ENCODE results near the gene SYT12. TPM values are rescaled to one million over a fixed set of nuclear protein-coding genes. Genes with fewer than 3 reads are reported as not detected.

SYT12 gene
- total and polyA plus RNA-seq, 9 of the 15 experiments (the other 6 are each of a cell fraction or from before 2014, with no cell fraction given): 0.03 to 0.11 (median 0.03) TPM; not detected in 4

DNA sequence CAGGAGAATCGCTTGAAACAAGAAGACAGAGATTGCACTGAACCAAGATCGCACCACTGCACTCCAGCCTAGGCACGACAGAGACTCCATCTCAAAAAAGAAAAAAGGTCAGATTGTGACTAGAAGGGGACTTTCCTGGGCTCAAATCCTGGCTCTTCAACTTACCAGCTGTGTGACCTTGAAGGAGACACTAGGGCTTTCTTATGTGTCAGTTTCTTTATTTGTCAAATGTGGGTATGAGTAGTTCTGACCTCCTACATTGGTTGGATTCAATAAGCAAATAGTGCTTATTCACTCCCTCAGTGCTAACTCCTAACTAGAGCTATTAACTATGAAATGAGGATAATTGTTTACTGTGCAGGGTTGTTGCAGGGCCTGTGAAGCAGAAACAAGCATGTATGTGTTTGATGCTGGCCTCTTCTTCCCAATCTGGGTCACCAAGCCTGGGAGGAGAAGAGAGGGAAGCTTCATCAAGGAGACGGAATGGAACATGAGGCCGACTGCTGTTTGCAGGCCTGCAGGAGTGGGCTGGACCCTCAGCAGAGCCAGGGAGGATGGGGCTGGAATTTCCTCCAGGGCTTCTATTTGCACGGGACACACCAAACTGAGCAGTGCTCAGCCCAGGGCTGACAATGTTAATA, 56.3 kb downstream of the SYT12 start:
- no TSS peak for BruUV-seq (replicated peaks)
- ChIA-PET POLR2A (interaction anchor here (0.6 to 0.8 kb wide), 2 partner anchors 25 to 174 kb away, joined by 3 to 4 read pairs; no protein-coding TSS in a partner anchor), CTCF (ENCODE audit: low intra/inter-chr PET ratio) (no interaction called here)
- in situ Hi-C loops (cut with MboI) (no loop called here), intact Hi-C loops (cut with micrococcal nuclease) (no loop called here)
- no peak overlapping the region for H2AFZ ChIP-seq (ENCODE audit: low read depth, low read length)
- FAIRE-seq: no peak
- 48% methylated on average over 6 of the region's 6 CpGs for WGBS (ENCODE audit: insufficient coverage, low coverage, missing lambda C conversion rate)
- no peaks in the 10 kb centered on the region for H4K20me1 ChIP-seq (replicated peaks; ENCODE audit: control insufficient read depth, insufficient read depth, low read length)
- no peak overlapping the region for H3K27ac ChIP-seq (ENCODE audit: extremely low read depth, low read depth, low read length)
- H3K27me3 ChIP-seq (ENCODE audit: control insufficient read depth in 2 of 2, insufficient read depth in 2 of 2, low read length in 2 of 2): no peaks in the 10 kb centered on the region
- TF ChIP-seq, protein P1, sequence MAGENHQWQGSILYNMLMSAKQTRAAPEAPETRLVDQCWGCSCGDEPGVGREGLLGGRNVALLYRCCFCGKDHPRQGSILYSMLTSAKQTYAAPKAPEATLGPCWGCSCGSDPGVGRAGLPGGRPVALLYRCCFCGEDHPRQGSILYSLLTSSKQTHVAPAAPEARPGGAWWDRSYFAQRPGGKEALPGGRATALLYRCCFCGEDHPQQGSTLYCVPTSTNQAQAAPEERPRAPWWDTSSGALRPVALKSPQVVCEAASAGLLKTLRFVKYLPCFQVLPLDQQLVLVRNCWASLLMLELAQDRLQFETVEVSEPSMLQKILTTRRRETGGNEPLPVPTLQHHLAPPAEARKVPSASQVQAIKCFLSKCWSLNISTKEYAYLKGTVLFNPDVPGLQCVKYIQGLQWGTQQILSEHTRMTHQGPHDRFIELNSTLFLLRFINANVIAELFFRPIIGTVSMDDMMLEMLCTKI (IDR thresholded peaks at IDR 0.05; ENCODE audit: partially characterized antibody): no peak
- TF ChIP-seq SNIP1 (IDR thresholded peaks at IDR 0.05; ENCODE audit: low read depth): no peak
- no peak for TF ChIP-seq HNRNPLL (IDR thresholded peaks at IDR 0.05; ENCODE audit: low read depth, low read length, poor library complexity, severe bottlenecking)
- TF ChIP-seq MED1 (CRISPR knock-in tag; IDR thresholded peaks at IDR 0.05; ENCODE audit: borderline replicate concordance): no peak
- no peak for TF ChIP-seq C11orf30 (IDR thresholded peaks at IDR 0.05; ENCODE audit: low read depth)
- TF ChIP-seq, protein P2, sequence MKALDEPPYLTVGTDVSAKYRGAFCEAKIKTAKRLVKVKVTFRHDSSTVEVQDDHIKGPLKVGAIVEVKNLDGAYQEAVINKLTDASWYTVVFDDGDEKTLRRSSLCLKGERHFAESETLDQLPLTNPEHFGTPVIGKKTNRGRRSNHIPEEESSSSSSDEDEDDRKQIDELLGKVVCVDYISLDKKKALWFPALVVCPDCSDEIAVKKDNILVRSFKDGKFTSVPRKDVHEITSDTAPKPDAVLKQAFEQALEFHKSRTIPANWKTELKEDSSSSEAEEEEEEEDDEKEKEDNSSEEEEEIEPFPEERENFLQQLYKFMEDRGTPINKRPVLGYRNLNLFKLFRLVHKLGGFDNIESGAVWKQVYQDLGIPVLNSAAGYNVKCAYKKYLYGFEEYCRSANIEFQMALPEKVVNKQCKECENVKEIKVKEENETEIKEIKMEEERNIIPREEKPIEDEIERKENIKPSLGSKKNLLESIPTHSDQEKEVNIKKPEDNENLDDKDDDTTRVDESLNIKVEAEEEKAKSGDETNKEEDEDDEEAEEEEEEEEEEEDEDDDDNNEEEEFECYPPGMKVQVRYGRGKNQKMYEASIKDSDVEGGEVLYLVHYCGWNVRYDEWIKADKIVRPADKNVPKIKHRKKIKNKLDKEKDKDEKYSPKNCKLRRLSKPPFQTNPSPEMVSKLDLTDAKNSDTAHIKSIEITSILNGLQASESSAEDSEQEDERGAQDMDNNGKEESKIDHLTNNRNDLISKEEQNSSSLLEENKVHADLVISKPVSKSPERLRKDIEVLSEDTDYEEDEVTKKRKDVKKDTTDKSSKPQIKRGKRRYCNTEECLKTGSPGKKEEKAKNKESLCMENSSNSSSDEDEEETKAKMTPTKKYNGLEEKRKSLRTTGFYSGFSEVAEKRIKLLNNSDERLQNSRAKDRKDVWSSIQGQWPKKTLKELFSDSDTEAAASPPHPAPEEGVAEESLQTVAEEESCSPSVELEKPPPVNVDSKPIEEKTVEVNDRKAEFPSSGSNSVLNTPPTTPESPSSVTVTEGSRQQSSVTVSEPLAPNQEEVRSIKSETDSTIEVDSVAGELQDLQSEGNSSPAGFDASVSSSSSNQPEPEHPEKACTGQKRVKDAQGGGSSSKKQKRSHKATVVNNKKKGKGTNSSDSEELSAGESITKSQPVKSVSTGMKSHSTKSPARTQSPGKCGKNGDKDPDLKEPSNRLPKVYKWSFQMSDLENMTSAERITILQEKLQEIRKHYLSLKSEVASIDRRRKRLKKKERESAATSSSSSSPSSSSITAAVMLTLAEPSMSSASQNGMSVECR (CRISPR knock-in tag; IDR thresholded peaks at IDR 0.05): no peak
- no peaks in the 10 kb centered on the region for H3K36me3 ChIP-seq (ENCODE audit: control insufficient read depth, insufficient read depth, low read length)
- no peak for ATAC-seq
- no peaks in the 10 kb centered on the region for H3K79me2 ChIP-seq (ENCODE audit: control insufficient read depth, insufficient read depth, low read length)
- H3K4me1 ChIP-seq (replicated peaks in 1 of 2; ENCODE audit: control insufficient read depth in 2 of 2, insufficient read depth in 2 of 2, low read length in 2 of 2): peaks cover 20 to 28% of the 10 kb centered on the region in 2 experiments; a peak in 4 of 5 replicates
- H3K4me3 ChIP-seq: no peak overlapping the region
- H3K9me3 ChIP-seq (replicated peaks; ENCODE audit: control insufficient read depth, insufficient read depth, low read depth, low read length): no peaks in the 10 kb centered on the region
- no peak overlapping the region for H3K9ac ChIP-seq (ENCODE audit: insufficient read depth in 1 of 2, low read depth in 2 of 2, low read length in 2 of 2)
- DNase-seq (ENCODE audit: extremely low read depth in 1 of 4, low spot score in 3 of 4): no peak
- no peak overlapping the region for H3K4me2 ChIP-seq (ENCODE audit: insufficient read depth, low read length)
- no peaks in the 10 kb centered on the region for H3K9me1 ChIP-seq (ENCODE audit: control insufficient read depth, insufficient read depth, low read length)

All from K562 (cell line).